ENCODE results near the gene HBS1L. TPM values are rescaled to one million over a fixed set of nuclear protein-coding genes. Genes with fewer than 3 reads are reported as not detected.

Gene HBS1L
- total and polyA plus RNA-seq, 2 experiments from 2014 or later = 57.8 to 98.9 TPM

DNA sequence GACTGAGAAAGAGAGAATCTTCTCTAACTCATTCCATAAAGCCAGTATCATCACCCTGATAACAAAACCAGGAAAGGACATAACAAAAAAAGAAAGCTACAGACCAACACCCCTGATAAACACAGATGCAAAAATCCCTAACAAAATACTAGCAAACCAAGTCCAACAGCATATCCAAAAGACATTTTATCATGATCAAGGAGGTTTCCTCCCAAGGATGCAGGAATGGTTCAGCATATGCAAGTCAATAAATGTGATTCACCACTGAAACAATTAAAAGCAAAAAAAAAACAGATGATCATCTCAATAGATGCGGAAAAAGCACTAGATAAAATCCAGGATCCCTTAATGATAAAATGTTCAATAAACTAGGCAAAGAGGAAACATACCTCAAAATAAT is 80.3 kb downstream of the HBS1L start:
- Histone ChIP-seq H3K36me3 (peaks cover 2% of the 10 kb centered on the region), H3K27ac (no peak overlapping the region), H3K4me3 (no peak overlapping the region), H3K4me1 (ENCODE audit: low read depth) (no peaks in the 10 kb centered on the region), H3K9me3 (ENCODE audit: low read depth) (no peaks in the 10 kb centered on the region), H3K27me3 (no peaks in the 10 kb centered on the region)
- DNase-seq (ENCODE audit: low read depth in 1 of 2, low spot score in 1 of 2) = no peak
- TF ChIP-seq, protein P1, sequence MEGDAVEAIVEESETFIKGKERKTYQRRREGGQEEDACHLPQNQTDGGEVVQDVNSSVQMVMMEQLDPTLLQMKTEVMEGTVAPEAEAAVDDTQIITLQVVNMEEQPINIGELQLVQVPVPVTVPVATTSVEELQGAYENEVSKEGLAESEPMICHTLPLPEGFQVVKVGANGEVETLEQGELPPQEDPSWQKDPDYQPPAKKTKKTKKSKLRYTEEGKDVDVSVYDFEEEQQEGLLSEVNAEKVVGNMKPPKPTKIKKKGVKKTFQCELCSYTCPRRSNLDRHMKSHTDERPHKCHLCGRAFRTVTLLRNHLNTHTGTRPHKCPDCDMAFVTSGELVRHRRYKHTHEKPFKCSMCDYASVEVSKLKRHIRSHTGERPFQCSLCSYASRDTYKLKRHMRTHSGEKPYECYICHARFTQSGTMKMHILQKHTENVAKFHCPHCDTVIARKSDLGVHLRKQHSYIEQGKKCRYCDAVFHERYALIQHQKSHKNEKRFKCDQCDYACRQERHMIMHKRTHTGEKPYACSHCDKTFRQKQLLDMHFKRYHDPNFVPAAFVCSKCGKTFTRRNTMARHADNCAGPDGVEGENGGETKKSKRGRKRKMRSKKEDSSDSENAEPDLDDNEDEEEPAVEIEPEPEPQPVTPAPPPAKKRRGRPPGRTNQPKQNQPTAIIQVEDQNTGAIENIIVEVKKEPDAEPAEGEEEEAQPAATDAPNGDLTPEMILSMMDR (IDR thresholded peaks at IDR 0.05; ENCODE audit: low read depth, low read length) = no peak

GRCh38 chr6:134967711-134968110 is 86.9 kb downstream of the HBS1L start:
- Histone ChIP-seq H3K4me3 (no peak overlapping the region), H3K4me1 (ENCODE audit: low read depth) (no peaks in the 10 kb centered on the region), H3K27me3 (no peaks in the 10 kb centered on the region), H3K9me3 (ENCODE audit: low read depth) (no peaks in the 10 kb centered on the region), H3K36me3 (peaks cover 11% of the 10 kb centered on the region), H3K27ac (no peak overlapping the region)
- no peak for DNase-seq (ENCODE audit: low read depth in 1 of 2, low spot score in 1 of 2)
- TF ChIP-seq, protein P1 (IDR thresholded peaks at IDR 0.05; ENCODE audit: low read depth, low read length) = no peak

GRCh38 chr6:134964451-134965203 is 90.0 kb downstream of the HBS1L start:
- H3K27ac ChIP-seq = no peak overlapping the region
- H3K36me3 ChIP-seq = peaks cover 11% of the 10 kb centered on the region
- H3K27me3 ChIP-seq = no peaks in the 10 kb centered on the region
- H3K4me3 ChIP-seq = no peak overlapping the region
- H3K9me3 ChIP-seq (ENCODE audit: low read depth) = no peaks in the 10 kb centered on the region
- TF ChIP-seq, protein P1 (IDR thresholded peaks at IDR 0.05; ENCODE audit: low read depth, low read length) = no peak
- no peaks in the 10 kb centered on the region for H3K4me1 ChIP-seq (ENCODE audit: low read depth)
- no peak for DNase-seq (ENCODE audit: low read depth in 1 of 2, low spot score in 1 of 2)

DNA sequence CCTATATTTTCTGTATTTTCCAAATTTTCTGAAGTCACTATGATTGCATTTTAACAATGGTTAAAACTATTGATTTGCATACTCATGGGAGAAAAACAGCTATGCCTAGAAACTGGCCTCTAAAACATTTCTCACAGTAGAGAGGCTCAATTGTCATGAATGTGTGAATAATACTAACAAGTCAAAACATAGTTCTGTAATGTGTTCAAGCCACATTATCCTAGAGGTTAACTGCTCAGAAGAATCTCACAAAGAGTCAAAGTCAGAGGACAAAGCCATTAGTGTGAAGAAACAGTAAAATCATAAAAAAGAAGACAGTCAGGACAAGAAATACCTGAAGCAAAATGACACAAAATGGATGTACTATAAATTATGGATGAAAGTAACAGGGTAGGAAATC is 92.2 kb downstream of the HBS1L start:
- Histone ChIP-seq H3K4me1 (ENCODE audit: low read depth) (no peaks in the 10 kb centered on the region), H3K36me3 (peaks cover 11% of the 10 kb centered on the region), H3K27me3 (no peaks in the 10 kb centered on the region), H3K4me3 (no peak overlapping the region), H3K9me3 (ENCODE audit: low read depth) (no peaks in the 10 kb centered on the region), H3K27ac (no peak overlapping the region)
- DNase-seq (ENCODE audit: low read depth in 1 of 2, low spot score in 1 of 2) = no peak
- TF ChIP-seq, protein P1 (IDR thresholded peaks at IDR 0.05; ENCODE audit: low read depth, low read length) = no peak

DNA sequence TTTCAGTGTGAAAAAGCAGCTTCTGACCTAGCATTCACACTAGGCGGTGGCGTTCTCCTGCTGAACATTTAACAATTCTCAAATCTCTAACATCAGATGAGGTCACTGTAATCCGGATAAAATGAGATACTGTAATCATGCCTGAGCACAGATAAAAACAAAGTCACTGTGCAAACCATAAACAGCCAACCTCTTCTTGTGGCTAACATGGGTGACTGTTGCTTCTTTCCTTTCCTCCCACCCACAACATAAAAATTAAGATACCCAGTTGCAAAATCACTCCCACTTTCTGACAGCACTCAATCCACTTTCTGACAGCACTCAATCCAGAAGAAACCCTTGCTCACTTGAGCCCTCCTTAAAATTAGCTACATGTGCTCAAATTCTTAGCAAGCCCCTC is 93.3 kb downstream of the HBS1L start:
- TF ChIP-seq, protein P1 (IDR thresholded peaks at IDR 0.05; ENCODE audit: low read depth, low read length) = no peak
- H3K36me3 ChIP-seq = peaks cover 11% of the 10 kb centered on the region
- DNase-seq (ENCODE audit: low read depth in 1 of 2, low spot score in 1 of 2) = no peak
- no peak overlapping the region for H3K4me3 ChIP-seq
- no peaks in the 10 kb centered on the region for H3K9me3 ChIP-seq (ENCODE audit: low read depth)
- no peaks in the 10 kb centered on the region for H3K4me1 ChIP-seq (ENCODE audit: low read depth)
- no peak overlapping the region for H3K27ac ChIP-seq
- H3K27me3 ChIP-seq = no peaks in the 10 kb centered on the region

Measured in cardiac muscle cell (in vitro differentiated cells and primary cell).